ENCODE data around the gene INPP5J.

- TF ChIP-seq, protein P1, sequence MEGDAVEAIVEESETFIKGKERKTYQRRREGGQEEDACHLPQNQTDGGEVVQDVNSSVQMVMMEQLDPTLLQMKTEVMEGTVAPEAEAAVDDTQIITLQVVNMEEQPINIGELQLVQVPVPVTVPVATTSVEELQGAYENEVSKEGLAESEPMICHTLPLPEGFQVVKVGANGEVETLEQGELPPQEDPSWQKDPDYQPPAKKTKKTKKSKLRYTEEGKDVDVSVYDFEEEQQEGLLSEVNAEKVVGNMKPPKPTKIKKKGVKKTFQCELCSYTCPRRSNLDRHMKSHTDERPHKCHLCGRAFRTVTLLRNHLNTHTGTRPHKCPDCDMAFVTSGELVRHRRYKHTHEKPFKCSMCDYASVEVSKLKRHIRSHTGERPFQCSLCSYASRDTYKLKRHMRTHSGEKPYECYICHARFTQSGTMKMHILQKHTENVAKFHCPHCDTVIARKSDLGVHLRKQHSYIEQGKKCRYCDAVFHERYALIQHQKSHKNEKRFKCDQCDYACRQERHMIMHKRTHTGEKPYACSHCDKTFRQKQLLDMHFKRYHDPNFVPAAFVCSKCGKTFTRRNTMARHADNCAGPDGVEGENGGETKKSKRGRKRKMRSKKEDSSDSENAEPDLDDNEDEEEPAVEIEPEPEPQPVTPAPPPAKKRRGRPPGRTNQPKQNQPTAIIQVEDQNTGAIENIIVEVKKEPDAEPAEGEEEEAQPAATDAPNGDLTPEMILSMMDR (conservative IDR thresholded peaks at IDR 0.05 in 1 of 2, IDR thresholded peaks at IDR 0.05 in 1 of 2; ENCODE audit: low read depth in 1 of 2, low read length in 2 of 2) = no peak
- TF ChIP-seq EZH2 (IDR thresholded peaks at IDR 0.05; ENCODE audit: low read length, missing control alignments) = no peak
Measured at GRCh38 chr22:31081963-31082605, 40.7 kb upstream of the INPP5J start.

All from fibroblast of lung (primary cell).